Activated T-cell treated with anti-CD3 and anti-CD28 coated beads, Interleukin-2, amount 50 U/mL, for 72 hours (primary cell): ENCODE measurements around the gene BLACAT1. TPM values are rescaled to one million over a fixed set of nuclear protein-coding genes. Genes with fewer than 3 reads are reported as not detected.
A peak's percentile ranks its signal among the peaks of the same experiment; 100 is the strongest.

Experiments
- ATAC-seq, 2 donors: fragments of 150-1000 bp; cut with Tn5 transposase; replicated peaks in 1 of 2; 2 replicates each; pipeline ENCODE4 v1.10.0; 2021; ENCODE audit warnings: moderate library complexity in 2 of 2, mild to moderate bottlenecking in 1 of 2
- DNase-seq, 2 donors: peaks; one replicate each; pipeline ENCODE4 v3.0.0; 2021 to 2022; ENCODE audit warnings: mixed read lengths in 1 of 2
- H3K27ac Mint-ChIP-seq: one replicate; pipeline ENCODE4 v1.8.0; 2022; ENCODE audit warnings: mild to moderate bottlenecking, moderate library complexity, mixed read lengths
- H3K27me3 Mint-ChIP-seq: one replicate; pipeline ENCODE4 v1.8.0; 2022; ENCODE audit warnings: low read depth, mixed read lengths
- H3K36me3 Mint-ChIP-seq, 2 donors: one replicate each; pipeline ENCODE4 v1.8.0; 2022; ENCODE audit warnings: mixed read lengths in 2 of 2, mild to moderate bottlenecking in 1 of 2; ENCODE audit not compliant: insufficient read depth in 2 of 2
- H3K4me1 Mint-ChIP-seq: one replicate; pipeline ENCODE4 v1.8.0; 2022; ENCODE audit warnings: low read depth, mixed read lengths
- H3K4me3 Mint-ChIP-seq, 2 donors: one replicate each; pipeline ENCODE4 v1.8.0; 2022; ENCODE audit warnings: mild to moderate bottlenecking in 2 of 2, mixed read lengths in 2 of 2, moderate library complexity in 2 of 2
- H3K9me3 Mint-ChIP-seq, 2 donors: one replicate each; pipeline ENCODE4 v1.8.0; 2022; ENCODE audit warnings: mixed read lengths in 2 of 2
- total RNA-seq, 2 donors: library from RNA; stranded (reverse); gene quantifications; one replicate each; pipeline ENCODE4 v1.2.3, GENCODE V29; 2022

Gene BLACAT1
- total RNA-seq, 2 donors from 2014 or later: 0.34 to 0.97 TPM

GRCh38 chr1:205448540-205449253, 7.1 kb downstream of the BLACAT1 start:
- Mint-ChIP-seq H3K9me3 (no peaks in the 10 kb centered on the region), H3K36me3 (no peaks in the 10 kb centered on the region), H3K4me3 (peak overlapping the region; percentile 29 to 73), H3K27ac (no peak overlapping the region), H3K4me1 (peaks cover 6% of the 10 kb centered on the region), H3K27me3 (peaks cover 31% of the 10 kb centered on the region)
- ATAC-seq (no peak), DNase-seq (no peak)

DNA sequence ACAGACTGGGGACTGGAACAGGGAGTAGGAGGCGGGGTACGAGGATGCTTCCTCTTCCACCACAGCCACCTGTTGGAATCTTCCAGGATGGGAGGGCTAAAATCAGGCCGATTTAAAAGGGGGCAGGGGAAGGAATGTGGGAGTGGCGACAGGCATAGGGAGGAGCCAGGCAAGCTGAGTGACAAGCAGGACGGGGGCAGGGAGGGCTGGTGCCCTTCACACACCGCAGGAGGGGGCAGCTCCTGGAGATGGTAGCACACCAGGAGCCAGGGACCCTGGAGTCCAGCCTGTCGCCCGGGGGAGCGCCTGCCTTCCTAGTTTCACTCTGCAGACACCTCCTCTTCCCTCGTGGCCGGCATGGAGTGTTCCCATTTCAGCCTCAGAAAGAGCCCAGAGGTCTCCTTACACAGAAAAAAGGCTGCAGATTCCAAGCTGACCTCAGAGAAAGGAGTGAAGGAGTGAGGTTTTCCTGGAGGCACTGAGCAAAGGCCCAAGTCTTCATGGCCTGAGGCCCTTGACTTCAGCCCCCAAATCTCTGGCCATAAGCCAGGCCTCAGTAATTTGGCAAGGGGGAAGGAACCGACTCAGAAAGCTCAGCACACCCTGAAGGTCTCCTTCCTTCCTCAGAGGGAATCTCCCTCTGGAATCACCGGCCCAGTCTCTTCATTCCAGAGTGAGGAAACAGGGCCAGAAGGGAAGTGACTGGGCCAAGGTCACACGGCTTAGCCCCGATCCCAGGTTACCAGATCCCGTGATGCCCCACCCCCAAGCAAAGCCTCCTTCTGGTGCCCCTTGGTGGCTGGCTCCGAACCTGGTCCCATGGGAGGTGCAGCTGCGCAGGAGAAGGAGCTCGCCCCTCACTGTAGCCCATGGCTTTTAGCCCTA, 8.1 kb downstream of the BLACAT1 start:
- no peak for DNase-seq
- Mint-ChIP-seq H3K4me3 (no peak overlapping the region), H3K27me3 (peaks cover 21% of the 10 kb centered on the region), H3K27ac (peak overlapping the region; percentile 64), H3K4me1 (peaks cover 6% of the 10 kb centered on the region), H3K36me3 (no peaks in the 10 kb centered on the region), H3K9me3 (no peaks in the 10 kb centered on the region)
- ATAC-seq: no peak

DNA sequence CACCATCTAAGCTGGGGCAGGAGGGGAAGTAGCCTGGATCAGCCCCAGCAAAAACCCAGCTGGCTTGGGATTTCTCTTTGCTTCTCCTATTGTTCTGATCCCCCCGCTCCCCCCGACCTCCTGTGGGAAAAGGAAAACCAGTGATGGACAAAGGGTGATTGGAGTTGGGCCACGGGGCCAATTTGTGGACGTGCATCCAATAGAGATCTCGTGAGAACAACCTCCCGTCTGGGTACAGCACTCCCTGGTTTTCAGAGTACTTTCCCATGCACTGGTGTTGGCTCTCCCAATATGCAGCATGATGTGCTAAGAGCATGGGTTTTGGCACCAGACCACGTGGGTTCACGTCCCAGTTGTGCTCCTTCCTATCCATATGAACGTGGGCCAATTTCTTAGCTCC, 9.0 kb downstream of the BLACAT1 start:
- no peaks in the 10 kb centered on the region for H3K9me3 Mint-ChIP-seq
- H3K36me3 Mint-ChIP-seq: no peaks in the 10 kb centered on the region
- no peak overlapping the region for H3K27ac Mint-ChIP-seq
- H3K4me3 Mint-ChIP-seq: no peak overlapping the region
- peaks cover 13% of the 10 kb centered on the region for H3K27me3 Mint-ChIP-seq
- ATAC-seq (no peak), DNase-seq (no peak)
- H3K4me1 Mint-ChIP-seq: peaks cover 7% of the 10 kb centered on the region

DNA sequence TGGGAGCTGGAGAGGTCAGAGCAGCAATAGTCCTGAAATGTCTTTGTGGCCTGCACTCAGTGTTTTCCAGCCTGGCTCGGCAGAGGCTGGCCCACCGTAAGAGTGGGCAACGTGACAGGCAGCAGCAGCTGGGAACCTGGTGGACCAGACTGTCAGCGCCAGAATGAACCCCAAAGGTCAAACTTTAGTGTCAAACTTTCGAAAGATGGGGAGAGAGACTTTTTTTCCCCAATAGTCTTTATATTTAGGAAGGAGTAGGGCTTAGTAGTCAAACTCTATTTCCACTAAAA, 10.3 kb downstream of the BLACAT1 start:
- Mint-ChIP-seq H3K4me1 (peaks cover 19% of the 10 kb centered on the region), H3K27ac (no peak overlapping the region), H3K36me3 (no peaks in the 10 kb centered on the region), H3K27me3 (peaks cover under 1% of the 10 kb centered on the region), H3K4me3 (no peak overlapping the region), H3K9me3 (no peaks in the 10 kb centered on the region)
- ATAC-seq (no peak), DNase-seq (no peak)

DNA sequence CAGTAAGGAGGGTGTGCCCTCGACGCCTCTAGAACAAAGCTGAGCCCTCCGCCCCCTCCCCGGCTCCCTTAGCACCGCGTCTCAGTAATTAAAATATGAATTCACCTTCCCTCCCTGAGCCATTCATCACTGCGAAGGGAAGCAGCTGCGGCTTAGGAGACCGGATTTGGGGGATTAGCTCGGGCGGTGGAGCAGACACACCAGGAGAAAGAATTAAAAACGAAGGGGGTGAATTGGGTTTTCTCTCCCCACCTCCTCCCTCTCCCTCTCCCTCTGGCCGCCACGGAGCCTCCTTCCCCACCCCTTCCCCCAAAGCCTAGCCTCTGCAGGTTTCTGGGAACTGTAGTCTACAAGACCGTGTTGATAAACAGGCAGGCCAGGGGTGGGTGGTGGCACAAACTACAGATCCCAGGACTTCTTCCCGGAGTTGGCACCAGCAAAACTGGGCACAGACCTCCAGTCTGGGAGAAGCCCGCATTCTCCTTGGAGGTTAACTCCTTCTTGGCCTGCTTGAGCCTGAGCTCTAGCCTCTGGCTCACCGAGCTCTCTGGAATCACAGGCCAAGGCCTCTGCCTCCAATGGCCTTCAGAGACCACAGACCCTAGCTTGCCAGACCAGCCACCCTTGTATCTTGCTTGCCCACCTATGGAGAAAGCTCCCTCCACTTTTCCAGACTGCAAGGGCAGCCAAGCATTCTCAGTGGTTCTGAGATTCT, 10.8 kb downstream of the BLACAT1 start:
- no peak for DNase-seq
- Mint-ChIP-seq H3K4me1 (peaks cover 23% of the 10 kb centered on the region), H3K4me3 (no peak overlapping the region), H3K36me3 (no peaks in the 10 kb centered on the region), H3K27ac (no peak overlapping the region), H3K9me3 (no peaks in the 10 kb centered on the region), H3K27me3 (no peaks in the 10 kb centered on the region)
- ATAC-seq: no peak

- H3K9me3 Mint-ChIP-seq: no peaks in the 10 kb centered on the region
- ATAC-seq: no peak
- peaks cover 23% of the 10 kb centered on the region for H3K4me1 Mint-ChIP-seq
- no peak for DNase-seq
- H3K27ac Mint-ChIP-seq: no peak overlapping the region
- no peaks in the 10 kb centered on the region for H3K27me3 Mint-ChIP-seq
- H3K4me3 Mint-ChIP-seq: no peak overlapping the region
- H3K36me3 Mint-ChIP-seq: no peaks in the 10 kb centered on the region
Measured at GRCh38 chr1:205444300-205444930, 11.4 kb downstream of the BLACAT1 start.

GRCh38 chr1:205443585-205444299, 12.1 kb downstream of the BLACAT1 start:
- Mint-ChIP-seq H3K9me3 (no peaks in the 10 kb centered on the region), H3K27me3 (no peaks in the 10 kb centered on the region), H3K36me3 (no peaks in the 10 kb centered on the region), H3K4me1 (peaks cover 23% of the 10 kb centered on the region), H3K27ac (no peak overlapping the region), H3K4me3 (no peak overlapping the region)
- ATAC-seq (no peak), DNase-seq (no peak)

DNA sequence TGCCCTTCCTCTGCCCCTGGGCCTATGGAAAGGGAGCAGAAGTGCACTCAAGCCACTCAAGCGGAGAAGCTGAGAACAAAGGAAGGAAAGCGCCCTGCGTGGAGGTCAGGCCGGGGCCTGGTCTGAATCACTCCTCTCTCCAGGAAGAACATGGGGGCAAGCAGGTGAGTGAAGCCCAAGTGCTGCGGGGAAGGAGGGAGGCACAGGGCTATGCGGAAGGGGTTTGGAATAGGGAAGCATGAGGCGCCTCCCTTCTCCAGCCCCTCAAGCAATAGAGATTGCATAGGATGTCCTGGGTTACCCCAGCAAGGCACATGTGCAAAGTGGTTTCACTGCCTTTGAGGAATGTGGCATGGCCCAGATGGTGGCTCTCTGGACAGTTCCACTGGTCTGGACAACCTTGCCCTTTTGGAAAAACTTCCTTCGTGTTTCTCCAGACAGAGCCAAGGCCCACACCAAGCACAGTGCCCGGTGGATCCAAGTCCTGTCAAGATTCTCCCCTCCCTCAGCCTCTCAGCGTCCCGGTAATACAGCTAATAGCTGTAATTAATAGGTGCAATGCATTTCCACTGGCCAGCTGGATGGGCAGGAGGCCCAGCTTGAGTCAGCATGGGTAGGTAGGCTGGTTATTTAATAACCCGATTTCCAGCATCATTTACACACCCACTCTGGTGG, 13.7 kb downstream of the BLACAT1 start:
- DNase-seq: no peak
- Mint-ChIP-seq H3K4me1 (peaks cover 23% of the 10 kb centered on the region), H3K36me3 (no peaks in the 10 kb centered on the region), H3K9me3 (no peaks in the 10 kb centered on the region), H3K27me3 (no peaks in the 10 kb centered on the region), H3K4me3 (no peak overlapping the region), H3K27ac (no peak overlapping the region)
- ATAC-seq: no peak

- no peaks in the 10 kb centered on the region for H3K27me3 Mint-ChIP-seq
- H3K9me3 Mint-ChIP-seq: no peaks in the 10 kb centered on the region
- peaks cover 23% of the 10 kb centered on the region for H3K4me1 Mint-ChIP-seq
- no peak overlapping the region for H3K27ac Mint-ChIP-seq
- no peaks in the 10 kb centered on the region for H3K36me3 Mint-ChIP-seq
- peak overlapping the region; percentile 81 to 89 for H3K4me3 Mint-ChIP-seq
- DNase-seq (no peak), ATAC-seq (no peak)
Measured at GRCh38 chr1:205441716-205442050, 14.2 kb downstream of the BLACAT1 start.

DNA sequence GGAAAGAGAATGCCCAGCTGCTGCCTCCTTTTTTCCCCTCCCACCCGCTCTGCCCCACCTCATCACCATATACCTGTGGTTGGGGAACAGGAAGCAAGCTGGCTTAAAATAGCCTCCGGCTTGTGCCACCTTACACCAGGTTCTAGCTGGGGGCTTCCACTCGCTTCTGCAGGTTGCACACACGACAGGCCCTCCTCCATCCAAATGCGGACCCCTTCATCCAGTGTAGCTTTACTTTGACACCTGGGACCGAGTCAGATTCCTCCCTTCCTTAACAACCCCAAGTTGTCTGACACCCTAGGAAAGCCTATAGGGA, 14.6 kb downstream of the BLACAT1 start:
- H3K9me3 Mint-ChIP-seq: no peaks in the 10 kb centered on the region
- ATAC-seq (no peak), DNase-seq (no peak)
- H3K36me3 Mint-ChIP-seq: no peaks in the 10 kb centered on the region
- no peak overlapping the region for H3K27ac Mint-ChIP-seq
- peak overlapping the region; percentile 81 to 89 for H3K4me3 Mint-ChIP-seq
- peaks cover 23% of the 10 kb centered on the region for H3K4me1 Mint-ChIP-seq
- no peaks in the 10 kb centered on the region for H3K27me3 Mint-ChIP-seq

GRCh38 chr1:205440476-205441317, 15.1 kb downstream of the BLACAT1 start:
- peak overlapping the region; percentile 94 for H3K27ac Mint-ChIP-seq
- H3K27me3 Mint-ChIP-seq: no peaks in the 10 kb centered on the region
- no peaks in the 10 kb centered on the region for H3K36me3 Mint-ChIP-seq
- ATAC-seq (peak; percentile 98), DNase-seq (peak; percentile 75 to 77)
- no peaks in the 10 kb centered on the region for H3K9me3 Mint-ChIP-seq
- H3K4me1 Mint-ChIP-seq: peaks cover 23% of the 10 kb centered on the region
- H3K4me3 Mint-ChIP-seq: peak overlapping the region; percentile 81 to 89

DNA sequence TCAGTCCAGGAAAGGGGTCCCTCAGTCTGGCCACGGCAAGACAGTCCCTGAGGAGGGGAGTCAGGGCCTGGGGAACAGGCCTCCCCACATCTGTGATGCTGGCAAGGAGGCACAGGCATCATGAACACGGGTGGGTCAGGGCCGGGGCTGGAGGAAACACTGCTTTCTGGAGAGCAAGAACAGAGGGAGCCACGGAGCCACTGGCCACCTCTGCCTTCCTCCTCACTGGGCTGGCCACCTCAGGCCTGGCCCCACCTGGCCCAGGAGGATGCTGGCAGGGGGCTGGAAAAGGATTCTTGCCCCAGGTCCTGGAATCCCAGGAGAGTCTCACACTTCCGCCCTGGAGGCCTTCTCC, 15.7 kb downstream of the BLACAT1 start:
- Mint-ChIP-seq H3K27ac (peak overlapping the region; percentile 94), H3K36me3 (no peaks in the 10 kb centered on the region), H3K4me3 (peak overlapping the region; percentile 81 to 89), H3K9me3 (no peaks in the 10 kb centered on the region), H3K4me1 (peaks cover 23% of the 10 kb centered on the region), H3K27me3 (no peaks in the 10 kb centered on the region)
- ATAC-seq (no peak), DNase-seq (no peak)
